Measurements from ENCODE around the gene SEPTIN6. TPM values are rescaled to one million over a fixed set of nuclear protein-coding genes. Genes with fewer than 3 reads are reported as not detected.

The SEPTIN6 gene
- total RNA-seq (2021) (61.5 and 69.1 TPM in 2 replicates), Bru-seq, nascent RNA (percentile 64 among the genes with signal in this experiment), BruChase-seq, experiment 1, labeled RNA remaining after a 2-hour chase (percentile 74 among the genes with signal in this experiment), BruChase-seq, experiment 2, labeled RNA remaining after a 6-hour chase (percentile 72 among the genes with signal in this experiment)
- long read RNA-seq, full-length matches to known transcripts = 123 of 142 reads
- long read RNA-seq, partial matches to known transcripts = 4 of 142 reads
- long read RNA-seq, other reads (novel, unspliced or antisense) = 15 of 142 reads

- no peaks in the 10 kb centered on the region for H3K4me1 ChIP-seq (ENCODE audit: insufficient read depth, low read length, poor library complexity, severe bottlenecking)
- POLR2A ChIA-PET (ENCODE audit: low non-redundant PET) = no interaction called here
- H3K9me3 ChIP-seq (ENCODE audit: low read depth, low read length, poor library complexity, severe bottlenecking) = no peaks in the 10 kb centered on the region
- intact Hi-C loops (cut with micrococcal nuclease; ENCODE audit: unreplicated experiment) = no loop called here
- peak within 1 kb of the TSS; percentile 78 for H3K4me3 ChIP-seq (ENCODE audit: low read depth, low read length, poor library complexity, severe bottlenecking)
- peak; percentile 89 for DNase-seq (ENCODE audit: low spot score)
- H3K27me3 ChIP-seq (replicated peaks; ENCODE audit: insufficient read depth, low read depth, low read length, poor library complexity) = no peaks in the 10 kb centered on the region
- no peaks in the 10 kb centered on the region for H3K36me3 ChIP-seq (ENCODE audit: insufficient read depth, low read length, poor library complexity, severe bottlenecking)
- peak within 1 kb of the TSS; percentile 82 for H3K27ac ChIP-seq (ENCODE audit: low read depth, low read length, poor library complexity, severe bottlenecking)
- TF ChIP-seq CTCF (conservative IDR thresholded peaks at IDR 0.05; ENCODE audit: low read depth, low read length) (no peak), EZH2 (IDR thresholded peaks at IDR 0.05; ENCODE audit: borderline replicate concordance, low read depth, low read length, poor library complexity, severe bottlenecking) (no peak)
- CTCF ChIA-PET = interaction anchor here (0.6 to 1.9 kb wide), 2 partner anchors 36 to 158 kb away, joined by 4 to 6 read pairs; no protein-coding TSS in a partner anchor
- BruUV-seq (replicated peaks) = no TSS peak
Measured at GRCh38 chrX:119693040-119693995, at the start of gene SEPTIN6. Gene SEPTIN6, minus strand, starts transcription at chrX:119693168. Its CDS starts 63 bp downstream, at chrX:119693105.

GRCh38 chrX:119738742-119739141 is 45.8 kb upstream of the SEPTIN6 start:
- no peaks in the 10 kb centered on the region for H3K36me3 ChIP-seq (ENCODE audit: insufficient read depth, low read length, poor library complexity, severe bottlenecking)
- no peaks in the 10 kb centered on the region for H3K27me3 ChIP-seq (replicated peaks; ENCODE audit: insufficient read depth, low read depth, low read length, poor library complexity)
- H3K9me3 ChIP-seq (ENCODE audit: low read depth, low read length, poor library complexity, severe bottlenecking) = no peaks in the 10 kb centered on the region
- BruUV-seq (replicated peaks) = no TSS peak
- H3K27ac ChIP-seq (ENCODE audit: low read depth, low read length, poor library complexity, severe bottlenecking) = no peak overlapping the region
- intact Hi-C loops (cut with micrococcal nuclease; ENCODE audit: unreplicated experiment) = no loop called here
- H3K4me3 ChIP-seq (ENCODE audit: low read depth, low read length, poor library complexity, severe bottlenecking) = no peak overlapping the region
- no peak for DNase-seq (ENCODE audit: low spot score)
- TF ChIP-seq CTCF (conservative IDR thresholded peaks at IDR 0.05; ENCODE audit: low read depth, low read length) (no peak), EZH2 (IDR thresholded peaks at IDR 0.05; ENCODE audit: borderline replicate concordance, low read depth, low read length, poor library complexity, severe bottlenecking) (no peak)
- CTCF ChIA-PET = no interaction called here
- peaks cover 3% of the 10 kb centered on the region for H3K4me1 ChIP-seq (ENCODE audit: insufficient read depth, low read length, poor library complexity, severe bottlenecking)
- POLR2A ChIA-PET (ENCODE audit: low non-redundant PET) = no interaction called here

GRCh38 chrX:119736206-119736764 is 43.3 kb upstream of the SEPTIN6 start:
- BruUV-seq (replicated peaks) = no TSS peak
- Histone ChIP-seq H3K4me3 (ENCODE audit: low read depth, low read length, poor library complexity, severe bottlenecking) (no peak overlapping the region), H3K4me1 (ENCODE audit: insufficient read depth, low read length, poor library complexity, severe bottlenecking) (peaks cover 3% of the 10 kb centered on the region), H3K9me3 (ENCODE audit: low read depth, low read length, poor library complexity, severe bottlenecking) (no peaks in the 10 kb centered on the region), H3K36me3 (ENCODE audit: insufficient read depth, low read length, poor library complexity, severe bottlenecking) (no peaks in the 10 kb centered on the region), H3K27me3 (replicated peaks; ENCODE audit: insufficient read depth, low read depth, low read length, poor library complexity) (no peaks in the 10 kb centered on the region), H3K27ac (ENCODE audit: low read depth, low read length, poor library complexity, severe bottlenecking) (no peak overlapping the region)
- intact Hi-C loops (cut with micrococcal nuclease; ENCODE audit: unreplicated experiment) = no loop called here
- ChIA-PET CTCF (no interaction called here), POLR2A (ENCODE audit: low non-redundant PET) (no interaction called here)
- TF ChIP-seq CTCF (conservative IDR thresholded peaks at IDR 0.05; ENCODE audit: low read depth, low read length) (no peak), EZH2 (IDR thresholded peaks at IDR 0.05; ENCODE audit: borderline replicate concordance, low read depth, low read length, poor library complexity, severe bottlenecking) (no peak)
- no peak for DNase-seq (ENCODE audit: low spot score)

Data from A673 (cell line).